ENCODE measurements around the gene DDX42.
"Not testable (repeated sequence)": the region's sequence is repeated elsewhere in the genome, so short reads cannot be mapped to it uniquely, and the experiment has no call there.

Gene DDX42

DNA sequence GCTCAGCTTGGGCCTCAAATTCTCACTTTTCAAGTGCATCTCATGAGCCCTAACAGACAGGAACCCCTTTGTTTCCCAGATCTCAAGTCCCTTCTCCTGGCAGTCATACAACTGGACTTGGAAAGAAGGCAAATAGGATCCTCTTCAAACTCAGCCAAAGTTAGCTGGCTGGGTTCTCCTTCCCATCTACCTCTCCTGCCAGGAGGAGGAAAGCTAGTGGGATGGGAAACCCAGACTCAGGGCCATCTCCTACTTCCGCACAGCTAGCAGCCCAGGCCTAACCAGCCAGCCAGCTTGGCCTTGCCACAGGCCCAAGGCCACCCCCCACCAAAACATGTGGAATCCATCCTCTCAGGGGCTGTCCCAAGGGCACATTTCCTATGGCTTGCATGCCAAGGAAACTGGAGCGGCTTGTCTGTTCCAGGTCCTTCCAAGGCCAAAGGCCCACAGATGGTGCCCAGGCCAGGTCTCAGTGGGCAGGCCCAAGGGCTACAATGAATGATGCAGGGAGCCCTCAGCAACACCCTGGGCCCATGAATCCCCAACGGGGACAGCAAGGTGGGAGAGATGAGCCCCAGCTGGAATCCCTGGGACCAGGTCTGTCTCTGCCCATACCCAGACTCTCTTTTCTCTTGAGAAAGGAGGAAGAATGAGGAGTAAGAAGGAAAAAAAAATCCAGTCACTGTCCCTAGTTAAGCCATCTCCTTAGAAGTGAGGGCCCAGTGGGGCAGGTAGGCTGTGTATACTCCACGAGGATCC is 66.8 kb downstream of the DDX42 start:
- DNase-seq (ENCODE audit: low read depth in 2 of 2), result no peak

DNA sequence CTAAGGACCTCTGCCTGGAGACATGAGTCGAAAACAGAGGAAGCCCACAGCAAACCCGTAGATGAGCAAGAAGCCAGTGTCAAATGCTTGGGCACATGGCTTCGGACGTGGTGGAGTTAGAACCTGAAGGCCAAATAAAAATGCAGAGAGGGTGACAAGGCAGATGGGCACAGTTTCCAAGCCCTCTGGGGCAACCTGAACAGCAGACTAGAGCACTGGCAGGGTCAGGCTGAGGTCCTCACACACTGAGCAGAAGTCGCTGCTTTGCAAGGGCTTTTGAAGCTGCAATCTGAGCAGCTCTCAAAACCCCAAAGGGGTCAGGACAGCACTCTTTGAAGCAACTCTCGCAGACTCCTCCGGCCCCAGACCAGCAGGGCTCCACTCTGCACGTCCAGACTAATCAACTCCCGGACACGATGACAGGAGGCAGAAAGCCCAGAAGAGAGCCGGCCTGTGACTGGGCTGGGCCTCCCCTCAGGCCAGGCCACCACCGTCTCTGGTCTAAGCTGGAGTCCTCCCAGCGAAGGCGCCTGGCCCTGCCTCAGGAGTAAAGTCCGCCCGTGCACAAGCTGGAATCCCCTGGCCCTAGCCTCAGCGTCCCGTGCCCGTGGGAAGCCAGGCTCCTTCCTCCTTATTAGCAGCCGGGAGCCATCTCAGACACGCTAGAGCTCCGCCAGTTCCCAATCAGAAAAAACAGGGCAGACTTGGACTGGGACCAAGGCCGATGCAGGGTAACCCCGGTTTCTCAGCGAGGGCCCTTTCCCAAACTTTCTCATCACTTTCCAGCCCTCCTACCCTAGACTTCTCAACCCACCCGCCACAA is 67.6 kb downstream of the DDX42 start:
- no peak for DNase-seq (ENCODE audit: low read depth in 2 of 2)

DNA sequence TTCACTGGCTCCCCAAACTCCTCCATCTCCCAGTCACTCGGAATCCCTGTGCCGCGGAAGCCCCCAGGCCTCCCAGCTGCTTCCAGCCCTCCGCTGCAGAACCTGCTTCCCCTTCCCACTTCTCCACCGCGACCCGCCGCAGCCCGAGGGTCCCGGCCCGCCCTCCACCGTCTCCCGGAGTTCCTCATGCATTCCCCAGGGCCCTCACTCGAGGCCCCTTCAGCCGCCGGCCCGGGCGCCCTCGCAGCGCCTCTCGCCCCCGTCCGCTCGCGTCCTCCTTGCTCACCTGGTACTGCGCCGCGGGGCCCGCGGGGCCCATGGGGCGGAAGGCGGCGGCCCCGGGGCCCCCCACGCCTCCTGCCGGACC is 68.2 kb downstream of the DDX42 start:
- DNase-seq (ENCODE audit: low read depth in 2 of 2), result no peak

- peak; percentile 99 for DNase-seq (ENCODE audit: low read depth in 2 of 2)
Observed at GRCh38 chr17:63842540-63843386, 68.8 kb downstream of the DDX42 start, which contains the start of gene SMARCD2. Gene SMARCD2 (minus strand): TSS chr17:63842685. CDS start chr17:63842674, 11 bp downstream.

DNA sequence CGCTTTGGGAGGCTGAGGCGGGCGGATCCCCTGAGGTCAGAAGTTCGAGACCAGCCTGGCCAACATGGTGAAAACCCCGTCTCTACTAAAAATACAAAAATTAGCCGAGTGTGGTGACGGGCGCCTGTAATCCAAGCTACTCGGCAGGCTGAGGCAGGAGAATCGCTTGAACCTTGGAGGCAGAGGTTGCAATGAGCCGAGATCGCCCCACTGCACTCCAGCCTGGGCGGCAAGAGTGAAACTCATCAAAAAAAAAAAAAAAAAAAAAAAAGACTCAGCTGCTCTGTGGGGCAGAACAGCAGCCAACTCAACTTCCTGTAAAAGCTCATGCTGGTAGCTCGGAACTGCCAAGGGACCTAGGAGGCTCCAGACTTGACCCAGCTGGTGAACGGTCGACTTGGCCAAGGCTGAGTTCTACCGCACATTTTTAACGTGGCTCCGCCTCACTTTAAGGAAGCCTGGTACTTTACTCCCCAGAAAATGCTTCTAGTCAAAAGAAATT is 69.5 kb downstream of the DDX42 start:
- not testable (repeated sequence) for DNase-seq (ENCODE audit: low read depth in 2 of 2)

- DNase-seq (ENCODE audit: low read depth in 2 of 2), result no peak
Observed at GRCh38 chr17:63843910-63844677, 70.1 kb downstream of the DDX42 start.

DNA sequence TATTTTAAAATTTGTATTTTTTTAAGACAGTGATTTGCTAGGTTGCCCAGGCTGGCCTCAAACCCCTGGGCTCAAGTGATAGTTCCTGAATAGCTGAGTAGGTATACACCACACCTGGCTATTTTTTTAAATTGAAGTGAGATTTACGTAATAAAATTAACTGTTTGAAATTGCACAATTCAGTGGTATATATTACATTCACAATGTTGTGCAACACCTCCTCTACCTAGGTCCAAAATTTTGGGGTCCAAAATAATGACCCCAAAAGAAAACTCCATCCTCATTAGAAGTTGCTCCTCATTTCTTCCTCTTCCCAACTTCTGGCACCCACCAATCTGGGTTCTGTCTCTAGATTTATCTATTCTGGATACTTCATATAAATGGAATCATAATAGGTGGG is 71.5 kb downstream of the DDX42 start:
- DNase-seq (ENCODE audit: low read depth in 2 of 2), result no peak

GRCh38 chr17:63847525-63848249 is 73.7 kb downstream of the DDX42 start:
- DNase-seq (ENCODE audit: low read depth in 2 of 2), result no peak

GRCh38 chr17:63848834-63849689 is 75.1 kb downstream of the DDX42 start:
- peak; percentile 75 to 76 for DNase-seq (ENCODE audit: low read depth in 2 of 2)

GRCh38 chr17:63850401-63850800 is 76.4 kb downstream of the DDX42 start:
- DNase-seq (ENCODE audit: low read depth in 2 of 2), result no peak

DNA sequence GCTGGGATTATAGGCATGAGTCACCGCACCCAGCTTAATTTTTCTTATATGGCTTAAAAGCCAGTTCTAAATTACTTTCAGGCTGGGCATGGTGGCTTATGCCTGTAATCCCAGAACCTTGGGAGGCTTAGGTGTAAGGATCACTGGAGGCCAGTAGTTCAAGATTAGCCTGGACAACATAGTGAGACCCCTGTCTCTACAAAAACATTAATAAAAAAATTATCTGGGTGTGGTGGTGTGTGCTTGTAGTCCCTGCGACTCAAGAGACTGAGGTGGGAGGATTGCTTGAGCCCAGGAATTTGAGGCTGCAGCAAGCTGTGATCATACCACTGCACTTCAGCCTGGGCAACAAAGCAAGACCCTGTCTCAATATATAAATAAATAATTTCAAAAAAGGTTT is 79.3 kb downstream of the DDX42 start:
- DNase-seq (ENCODE audit: low read depth in 2 of 2), result no peak

GRCh38 chr17:63854709-63855108 is 80.7 kb downstream of the DDX42 start:
- DNase-seq (ENCODE audit: low read depth in 2 of 2), result no peak

DNA sequence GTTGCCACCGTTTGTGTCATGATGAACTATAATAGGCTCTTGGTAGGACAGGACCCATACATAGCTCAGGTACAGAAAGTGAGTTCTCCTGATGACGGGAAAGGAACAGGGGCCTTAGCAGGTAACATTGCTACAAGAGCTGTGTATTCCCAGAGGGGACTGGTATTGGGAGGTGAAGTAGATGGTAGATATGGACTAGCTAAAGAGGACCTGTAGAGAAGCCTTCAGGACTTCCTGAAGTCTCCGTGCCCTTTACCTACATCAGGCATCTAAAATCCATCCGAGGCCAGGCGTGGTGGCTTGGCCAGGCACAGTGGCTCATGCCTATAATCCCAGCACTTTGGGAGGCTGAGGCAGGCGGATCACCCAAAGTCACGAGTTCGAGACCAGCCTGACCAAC is 81.2 kb downstream of the DDX42 start:
- DNase-seq (ENCODE audit: low read depth in 2 of 2), result no peak

GRCh38 chr17:63856425-63856824 is 82.5 kb downstream of the DDX42 start:
- not testable (repeated sequence) for DNase-seq (ENCODE audit: low read depth in 2 of 2)

- no peak for DNase-seq (ENCODE audit: low read depth in 2 of 2)
Observed at GRCh38 chr17:63859257-63859656, 85.3 kb downstream of the DDX42 start.

DNA sequence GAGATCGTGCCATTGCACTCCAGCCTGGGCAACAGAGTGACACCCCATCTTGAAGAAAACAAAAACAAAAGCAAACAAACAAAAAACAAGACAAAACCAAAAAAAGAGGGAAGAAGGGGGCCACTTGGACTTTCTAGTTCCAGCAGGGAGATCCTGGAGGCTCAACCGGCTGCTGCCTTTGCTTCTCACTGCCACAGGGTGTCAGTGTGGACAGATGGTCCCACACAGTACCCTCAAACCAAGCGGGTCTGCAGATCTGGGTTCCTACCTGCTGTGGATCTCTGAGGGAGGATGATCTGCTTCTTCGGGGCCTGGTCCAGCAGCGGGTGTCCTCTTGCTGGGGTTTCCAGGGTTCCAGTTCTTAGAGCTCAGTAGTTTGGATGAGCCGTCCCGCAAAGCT is 92.7 kb downstream of the DDX42 start:
- DNase-seq (ENCODE audit: low read depth in 2 of 2), result not testable (repeated sequence)

Data from fibroblast of skin of left biceps (primary cell).